Smooth muscle cell (in vitro differentiated cells): ENCODE results near the gene USP24. TPM values are rescaled to one million over a fixed set of nuclear protein-coding genes. Genes with fewer than 3 reads are reported as not detected.

ENCODE experiments used
- DNase-seq: peaks from one replicate; lab custom pipeline; 2025; ENCODE audit not compliant: unreplicated experiment; lab: John Stamatoyannopoulos, UW
- H2AFZ ChIP-seq: fragments of 200-600 bp; sonication (generic); 2 replicates; pipeline ENCODE4 v1.6.0; 2016; ENCODE audit warnings: antibody characterized with exemption, low read depth, mild to moderate bottlenecking
- H3F3A ChIP-seq: fragments of 200-600 bp; sonication (generic); 2 replicates; pipeline ENCODE4 v1.6.0; 2017; ENCODE audit warnings: antibody characterized with exemption, low read depth
- H3K27ac ChIP-seq: fragments of 200-600 bp; sonication (generic); 2 replicates; pipeline ENCODE4 v1.5.1; 2016; ENCODE audit warnings: low read depth, mild to moderate bottlenecking
- H3K27me3 ChIP-seq: fragments of 200-600 bp; sonication (generic); 2 replicates; pipeline ENCODE4 v1.6.1; 2016; ENCODE audit warnings: low read depth, mild to moderate bottlenecking
- H3K36me3 ChIP-seq: fragments of 200-600 bp; sonication (generic); 2 replicates; pipeline ENCODE4 v1.5.1; 2016; ENCODE audit warnings: low read depth
- H3K4me1 ChIP-seq: fragments of 200-600 bp; sonication (generic); 2 replicates; pipeline ENCODE4 v1.5.1; 2016; ENCODE audit warnings: low read depth
- H3K4me2 ChIP-seq: fragments of 200-600 bp; sonication (generic); 2 replicates; pipeline ENCODE4 v1.6.0; 2016; ENCODE audit warnings: mild to moderate bottlenecking
- H3K4me3 ChIP-seq: fragments of 200-600 bp; sonication (generic); 2 replicates; pipeline ENCODE4 v1.5.1; 2016; ENCODE audit warnings: mild to moderate bottlenecking
- H3K79me2 ChIP-seq: fragments of 200-600 bp; sonication (generic); 2 replicates; pipeline ENCODE4 v1.6.0; 2016; ENCODE audit warnings: low read depth, mild to moderate bottlenecking
- H3K9ac ChIP-seq: fragments of 200-600 bp; sonication (generic); 2 replicates; pipeline ENCODE4 v1.6.0; 2016; ENCODE audit warnings: low read depth
- H3K9me3 ChIP-seq: fragments of 200-600 bp; sonication (generic); replicated peaks from 2 replicates; pipeline ENCODE4 v1.5.1; 2016; ENCODE audit warnings: low read depth
- H4K20me1 ChIP-seq: fragments of 200-600 bp; sonication (generic); 2 replicates; pipeline ENCODE4 v1.6.0; 2016; ENCODE audit warnings: low read depth
- CTCF ChIP-seq: fragments of 200-600 bp; sonication (generic); IDR thresholded peaks from 2 replicates; pipeline ENCODE4 v1.5.1; 2017; ENCODE audit warnings: borderline replicate concordance, mild to moderate bottlenecking, antibody characterized with exemption; ENCODE audit not compliant: insufficient read depth, poor library complexity, severe bottlenecking
- WGBS: methylation state at CpG from one replicate; pipeline ENCODE4 v1.1.7; 2016; ENCODE audit warnings: low lambda C conversion rate; 5-methylcytosine and 5-hydroxymethylcytosine counted together
- polyA plus RNA-seq: library from polyadenylated mRNA; unstranded; fragments of >200 nt; fragmentation: Nextera tagmentation; extraction: Ambion mirVana; gene quantifications from 2 replicates; pipeline ENCODE4 v1.2.1, GENCODE V29; 2016
- total RNA-seq: library from RNA; depleted of rRNA; stranded (reverse); fragments of >200 nt; gene quantifications from 2 replicates; pipeline ENCODE4 v1.2.3, GENCODE V29; 2014

Gene USP24
- total and polyA plus RNA-seq, 2 experiments from 2014 or later: 3.6 to 25.9 TPM

DNA sequence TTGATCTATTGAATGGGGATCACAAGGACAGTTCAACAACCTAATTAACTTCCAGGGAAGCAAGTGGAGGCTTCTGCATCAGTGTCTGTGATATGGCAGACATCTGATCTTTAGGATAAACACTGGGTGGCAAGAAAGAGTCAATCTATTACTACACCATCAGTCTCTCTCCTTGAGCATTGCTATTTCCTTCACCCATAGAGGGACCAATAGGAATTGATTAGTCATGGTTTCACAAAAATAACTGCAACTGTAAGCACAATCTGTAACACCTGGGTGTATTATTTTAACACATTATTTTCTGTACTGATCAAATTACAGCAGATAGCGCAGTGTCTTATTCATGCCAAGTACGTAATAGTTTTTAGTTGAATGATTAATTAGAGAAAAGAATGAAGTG, 50.3 kb downstream of the USP24 start:
- Histone ChIP-seq H3K36me3 (peaks cover 4% of the 10 kb centered on the region), H3K4me3 (no peak overlapping the region), H4K20me1 (peaks cover 3% of the 10 kb centered on the region), H3K4me1 (no peaks in the 10 kb centered on the region), H3K79me2 (no peaks in the 10 kb centered on the region), H3K27me3 (no peaks in the 10 kb centered on the region), H3K27ac (no peak overlapping the region), H3K9ac (no peak overlapping the region), H3K9me3 (no peaks in the 10 kb centered on the region), H3F3A (no peaks in the 10 kb centered on the region), H3K4me2 (no peak overlapping the region), H2AFZ (no peak overlapping the region)
- no peak for TF ChIP-seq CTCF
- no peak for DNase-seq
- 98% methylated on average over 2 of the region's 2 CpGs for WGBS

DNA sequence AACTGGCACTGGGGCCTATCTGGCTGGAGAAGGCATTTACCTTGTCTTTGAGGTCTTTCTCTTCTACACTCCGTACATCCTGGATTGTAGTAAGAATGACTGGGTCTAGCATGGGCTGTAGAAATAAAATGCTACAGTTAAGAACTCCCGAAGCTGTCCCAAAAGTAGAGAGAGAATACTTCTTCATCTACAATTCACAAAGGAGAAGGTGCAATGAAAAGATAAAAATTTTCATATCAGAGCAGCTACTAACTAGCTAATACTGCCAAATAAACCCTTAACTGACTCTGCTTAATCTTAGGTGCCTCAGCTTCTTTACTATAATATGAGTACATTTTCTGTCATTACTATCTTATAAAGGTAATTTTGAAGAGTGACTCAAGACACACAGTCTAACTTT, 55.6 kb downstream of the USP24 start:
- Histone ChIP-seq H3K4me2 (no peak overlapping the region), H3K9ac (no peak overlapping the region), H3K27ac (no peak overlapping the region), H3K9me3 (no peaks in the 10 kb centered on the region), H4K20me1 (peaks cover 3% of the 10 kb centered on the region), H3K27me3 (no peaks in the 10 kb centered on the region), H3K79me2 (no peaks in the 10 kb centered on the region), H3F3A (no peaks in the 10 kb centered on the region), H3K36me3 (peaks cover 4% of the 10 kb centered on the region), H3K4me3 (no peak overlapping the region), H3K4me1 (no peaks in the 10 kb centered on the region), H2AFZ (no peak overlapping the region)
- 98% methylated on average over 2 of the region's 2 CpGs for WGBS
- TF ChIP-seq CTCF: no peak
- DNase-seq: no peak

DNA sequence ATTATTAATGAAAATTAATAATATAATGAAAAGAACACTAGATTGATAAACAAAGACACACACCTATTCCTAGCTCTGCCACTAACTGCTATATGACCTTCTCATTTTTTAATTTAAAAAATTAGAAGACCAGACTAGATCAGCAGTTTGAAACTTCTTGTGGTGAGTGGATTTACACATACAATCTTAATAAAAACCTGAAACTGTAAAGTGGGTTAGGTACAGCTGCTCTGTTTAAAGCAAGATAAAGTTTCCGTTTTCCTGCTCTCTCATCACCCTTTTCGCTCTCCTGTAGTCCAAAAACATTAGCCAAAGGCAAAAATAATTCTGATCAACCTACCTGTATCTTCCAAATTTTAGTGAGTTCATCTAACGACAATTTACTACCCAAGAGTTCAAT, 58.6 kb downstream of the USP24 start:
- no peak overlapping the region for H3K27ac ChIP-seq
- no peaks in the 10 kb centered on the region for H3F3A ChIP-seq
- H3K4me3 ChIP-seq: no peak overlapping the region
- no peaks in the 10 kb centered on the region for H4K20me1 ChIP-seq
- H3K9ac ChIP-seq: no peak overlapping the region
- no peaks in the 10 kb centered on the region for H3K79me2 ChIP-seq
- no peak for TF ChIP-seq CTCF
- H3K27me3 ChIP-seq: no peaks in the 10 kb centered on the region
- H3K4me2 ChIP-seq: no peak overlapping the region
- no peak for DNase-seq
- H3K4me1 ChIP-seq: no peaks in the 10 kb centered on the region
- H3K36me3 ChIP-seq: peaks cover 4% of the 10 kb centered on the region
- H3K9me3 ChIP-seq: no peaks in the 10 kb centered on the region
- H2AFZ ChIP-seq: no peak overlapping the region
- 100% methylated on average over 3 of the region's 3 CpGs for WGBS

- no peak for TF ChIP-seq CTCF
- H3K27me3 ChIP-seq: no peaks in the 10 kb centered on the region
- H3K4me2 ChIP-seq: no peak overlapping the region
- no peak overlapping the region for H3K4me3 ChIP-seq
- no peak overlapping the region for H3K9ac ChIP-seq
- H3K27ac ChIP-seq: no peak overlapping the region
- H3K9me3 ChIP-seq: no peaks in the 10 kb centered on the region
- H3K79me2 ChIP-seq: no peaks in the 10 kb centered on the region
- no peaks in the 10 kb centered on the region for H3F3A ChIP-seq
- H2AFZ ChIP-seq: no peak overlapping the region
- H3K4me1 ChIP-seq: no peaks in the 10 kb centered on the region
- no peaks in the 10 kb centered on the region for H4K20me1 ChIP-seq
- no peak for DNase-seq
- peaks cover 4% of the 10 kb centered on the region for H3K36me3 ChIP-seq
Observed at GRCh38 chr1:55156093-55156492, 59.1 kb downstream of the USP24 start.
